K562 (cell line): ENCODE results near the gene PCNX2. TPM values are rescaled to one million over a fixed set of nuclear protein-coding genes. Genes with fewer than 3 reads are reported as not detected.

Experiments used
- ATAC-seq: fragments of 200-7000 bp; cut with Tn5 transposase; 3 replicates; pipeline ENCODE4 v1.9.1; 2020; ENCODE audit warnings: moderate library complexity
- BruUV-seq: library from RNA; stranded (reverse); fragments of 400-500 nt; replicated peaks from 2 replicates; lab custom pipeline; 2021; lab: Mats Ljungman, UMichigan
- CTCF ChIA-PET: fragments of 300-600 bp; formaldehyde crosslinking; extraction: SDS; loops from one replicate; lab custom pipeline; 2021; ENCODE audit warnings: low intra/inter-chr PET ratio; lab: Yijun Ruan, JAX
- POLR2A ChIA-PET: fragments of 300-600, 350-650 bp; sonication (Branson Sonifier 250); formaldehyde crosslinking; extraction: SDS; loops from one replicate; lab custom pipeline; 2021; ENCODE audit warnings: antibody characterized with exemption, inconsistent platforms; lab: Yijun Ruan, JAX
- DNase-seq, 4 experiments: peaks; one replicate each; pipeline versions ENCODE4 v3.0.0 to v3.0.0-alpha.2; 2011 to 2018; ENCODE audit warnings: low spot score in 3 of 4, mixed read lengths in 3 of 4; ENCODE audit errors: extremely low read depth in 1 of 4
- FAIRE-seq: peaks from 2 replicates; lab custom pipeline; 2011; peaks lifted over from hg19 to GRCh38; lab: Jason Lieb, UNC
- H2AFZ ChIP-seq: 2 replicates; pipeline ENCODE4 v1.6.0; 2011; ENCODE audit warnings: low read depth, low read length, control low read depth, inconsistent platforms
- H3K27ac ChIP-seq: fragments of 200-600 bp; 3 replicates; pipeline ENCODE4 v1.8.0; 2011; ENCODE audit warnings: low read depth, mild to moderate bottlenecking, control low read depth, inconsistent platforms, low read length, moderate library complexity, mixed read lengths; ENCODE audit errors: extremely low read depth
- H3K27me3 ChIP-seq, 2 experiments: fragments of 300-600 bp in 1 of 2; 2 replicates in 1 of 2; 3 replicates in 1 of 2; pipeline versions ENCODE4 v1.6.0 to v1.8.0; 2011; ENCODE audit warnings: inconsistent platforms in 2 of 2, low read length in 2 of 2, mild to moderate bottlenecking in 1 of 2, mixed read lengths in 1 of 2, moderate library complexity in 1 of 2; ENCODE audit not compliant: control insufficient read depth in 2 of 2, insufficient read depth in 2 of 2
- H3K36me3 ChIP-seq: fragments of 300-600 bp; 3 replicates; pipeline ENCODE4 v1.8.0; 2011; ENCODE audit warnings: mild to moderate bottlenecking, low read length, inconsistent platforms; ENCODE audit not compliant: control insufficient read depth, insufficient read depth
- H3K4me1 ChIP-seq, 2 experiments: fragments of 200-600 bp in 1 of 2; replicated peaks in 1 of 2; 2 replicates in 1 of 2; 3 replicates in 1 of 2; pipeline versions ENCODE4 v1.5.1 to v1.8.0; 2011; ENCODE audit warnings: inconsistent platforms in 2 of 2, low read length in 2 of 2, mild to moderate bottlenecking in 1 of 2, mixed read lengths in 1 of 2, moderate library complexity in 1 of 2; ENCODE audit not compliant: control insufficient read depth in 2 of 2, insufficient read depth in 2 of 2
- H3K4me2 ChIP-seq: 2 replicates; pipeline ENCODE4 v1.6.1; 2011; ENCODE audit warnings: low read length, control low read depth, inconsistent platforms, mixed read lengths; ENCODE audit not compliant: insufficient read depth
- H3K4me3 ChIP-seq: fragments of 200-600 bp; sonication (generic), shearing (Covaris generic); 2 replicates; pipeline ENCODE4 v1.5.1; 2016; ENCODE audit warnings: control low read depth, inconsistent platforms
- H3K79me2 ChIP-seq: fragments of 200-600 bp; 3 replicates; pipeline ENCODE4 v1.8.0; 2011; ENCODE audit warnings: low read length, inconsistent platforms; ENCODE audit not compliant: control insufficient read depth, insufficient read depth
- H3K9ac ChIP-seq, 2 experiments: 2 replicates each; pipeline versions ENCODE4 v1.6.0 to v1.6.1; 2011; ENCODE audit warnings: low read depth in 2 of 2, low read length in 2 of 2, control low read depth in 1 of 2, inconsistent platforms in 1 of 2, mild to moderate bottlenecking in 1 of 2, mixed read lengths in 1 of 2; ENCODE audit not compliant: insufficient read depth in 1 of 2
- H3K9me1 ChIP-seq: one replicate; pipeline ENCODE4 v1.6.0; 2011; ENCODE audit warnings: inconsistent platforms, mild to moderate bottlenecking, low read length, moderate library complexity; ENCODE audit not compliant: control insufficient read depth, insufficient read depth
- H3K9me3 ChIP-seq: replicated peaks from 2 replicates; pipeline ENCODE4 v1.5.1; 2011; ENCODE audit warnings: low read depth, low read length, inconsistent platforms; ENCODE audit not compliant: control insufficient read depth, insufficient read depth
- H4K20me1 ChIP-seq: replicated peaks from 2 replicates; pipeline ENCODE4 v1.6.1; 2011; ENCODE audit warnings: low read length, inconsistent platforms, mixed read lengths; ENCODE audit not compliant: control insufficient read depth, insufficient read depth
- CAMTA2 ChIP-seq: fragments of 250-450 bp; sonication (Bioruptor Pico); conservative IDR thresholded peaks from 2 replicates; pipeline ENCODE4 v1.5.1; 2022
- CBX3 ChIP-seq, 2 experiments: IDR thresholded peaks; 1 replicate in 1 of 2; 2 replicates in 1 of 2; pipeline ENCODE4 v1.6.1; 2012; ENCODE audit warnings: inconsistent platforms in 2 of 2, low read length in 2 of 2, borderline replicate concordance in 1 of 2, control low read depth in 1 of 2
- GABPA ChIP-seq: fragments of 200-800 bp; sonication (Bioruptor generic); conservative IDR thresholded peaks from 2 replicates; pipeline ENCODE4 v1.6.1; 2016; ENCODE audit warnings: low read depth, missing genetic modification characterization, missing compliant biosample characterization
- HMG20B ChIP-seq: fragments of 250-450 bp; sonication (Bioruptor Pico); IDR thresholded peaks from 2 replicates; pipeline ENCODE4 v1.5.0; 2021; ENCODE audit warnings: mild to moderate bottlenecking
- IFI16 ChIP-seq: fragments of 250-450 bp; sonication (Bioruptor Pico); IDR thresholded peaks from 2 replicates; pipeline ENCODE4 v2.1.2; 2022; ENCODE audit warnings: mild to moderate bottlenecking, inconsistent platforms
- NR2C1 ChIP-seq, 2 experiments: fragments of 450-650 bp; IDR thresholded peaks; 2 replicates each; pipeline ENCODE4 v1.6.1; 2017; ENCODE audit warnings: mild to moderate bottlenecking in 2 of 2, antibody characterized with exemption in 1 of 2, inconsistent platforms in 1 of 2, missing compliant biosample characterization in 1 of 2, missing genetic modification characterization in 1 of 2
- SRSF3 ChIP-seq: fragments of 200-400 bp; formaldehyde crosslinking; IDR thresholded peaks from 2 replicates; pipeline ENCODE4 v1.6.1; 2016; ENCODE audit warnings: mild to moderate bottlenecking, low read length, moderate library complexity; ENCODE audit not compliant: insufficient read depth
- ZNF584 ChIP-seq: fragments of 200-800 bp; sonication (Bioruptor generic); IDR thresholded peaks from 2 replicates; pipeline ENCODE4 v1.6.1; 2016; ENCODE audit warnings: low read depth, mild to moderate bottlenecking, missing genetic modification characterization, missing compliant biosample characterization
- ZNF77 ChIP-seq: fragments of 250-450 bp; sonication (Bioruptor Pico); IDR thresholded peaks from 2 replicates; pipeline ENCODE4 v1.5.0; 2020
- ZNF830 ChIP-seq: fragments of 250-450 bp; sonication (Bioruptor Pico); IDR thresholded peaks from 2 replicates; pipeline ENCODE4 v1.5.0; 2021; ENCODE audit warnings: mild to moderate bottlenecking
- WGBS: fragments of 100-300 bp; shearing (Covaris generic); methylation state at CpG from one replicate; pipeline ENCODE4 v1.1.6; 2016; ENCODE audit warnings: low coverage, mixed read lengths; ENCODE audit not compliant: insufficient coverage; ENCODE audit errors: missing lambda C conversion rate; 5-methylcytosine and 5-hydroxymethylcytosine counted together
- in situ Hi-C: fragments of 300-500 bp; cut with MboI; formaldehyde crosslinking; loops from 4 replicates; pipeline ENCODE4 v1.15.0; 2018; ENCODE audit warnings: inconsistent platforms, mixed read lengths
- intact Hi-C: fragments of 100-400 bp; cut with micrococcal nuclease; formaldehyde crosslinking; loops from 2 replicates; pipeline ENCODE4 v1.14.2; 2022
- polyA plus RNA-seq, 8 experiments: library from polyadenylated mRNA; depleted of rRNA in 4 of 8; stranded (reverse) in 5 of 8; unstranded in 3 of 8; fragments of >200 nt; fragmentation: Nextera tagmentation in 2 of 8; fragmentation: Illumina TruSeq in 1 of 8; extraction: Ambion mirVana in 2 of 8; extraction: Trizol in 1 of 8; gene quantifications; 2 replicates each; pipeline versions ENCODE4 v1.2.1 to v1.2.3, GENCODE V29; 2011 to 2014; ENCODE audit warnings: inconsistent platforms in 1 of 8, missing spikeins in 1 of 8
- total RNA-seq, 7 experiments: library from RNA; depleted of rRNA in 6 of 7; stranded (reverse); fragments of >200 nt in 6 of 7; fragmentation: Illumina TruSeq in 2 of 7; extraction: Trizol in 2 of 7; gene quantifications; 2 replicates each; pipeline versions ENCODE4 v1.2.1 to v1.2.3, GENCODE V29; 2011 to 2021; ENCODE audit warnings: low replicate concordance in 1 of 7

PCNX2 gene
- total and polyA plus RNA-seq, 9 of the 15 experiments (the other 6 are each of a cell fraction or from before 2014, with no cell fraction given): 0.07 to 0.33 TPM; not detected in 7

GRCh38 chr1:232970508-232970907 is 325.0 kb downstream of the PCNX2 start:
- no peaks in the 10 kb centered on the region for H4K20me1 ChIP-seq
- no peak overlapping the region for H3K4me3 ChIP-seq
- no peak for DNase-seq
- no peak overlapping the region for H2AFZ ChIP-seq
- no peak overlapping the region for H3K9ac ChIP-seq
- no peaks in the 10 kb centered on the region; a peak in 1 of 5 replicates for H3K4me1 ChIP-seq
- no peaks in the 10 kb centered on the region for H3K79me2 ChIP-seq
- intact Hi-C loops: no loop called here
- H3K4me2 ChIP-seq: no peak overlapping the region
- H3K9me1 ChIP-seq: no peaks in the 10 kb centered on the region
- no peak for TF ChIP-seq IFI16 (CRISPR knock-in tag)
- no peak for TF ChIP-seq ZNF584
- TF ChIP-seq HMG20B (CRISPR knock-in tag): no peak
- no peak for TF ChIP-seq NR2C1 (IDR thresholded peaks at IDR 0.05)
- TF ChIP-seq NR2C1 (tag; IDR thresholded peaks at IDR 0.05): no peak
- TF ChIP-seq CBX3 (IDR thresholded peaks at IDR 0.05; ENCODE audit: borderline replicate concordance in 1 of 2, low read length in 2 of 2): no peak
- no peak for TF ChIP-seq SRSF3
- no peak for TF ChIP-seq ZNF77 (CRISPR knock-in tag)
- no peak for TF ChIP-seq ZNF830 (CRISPR knock-in tag)
- no peak for TF ChIP-seq GABPA (tag)
- no peak for TF ChIP-seq CAMTA2 (CRISPR knock-in tag)
- TF ChIP-seq, all 486 proteins: peak for 0
- H3K36me3 ChIP-seq: peaks cover 58% of the 10 kb centered on the region; the same call in 2 of the 3 replicates
- ChIA-PET POLR2A (interaction anchor here (1.1 kb wide), 1 partner anchor 9 kb away, joined by 5 read pairs; no protein-coding TSS in a partner anchor), CTCF (no interaction called here)
- FAIRE-seq (no peak), ATAC-seq (no peak)
- H3K27ac ChIP-seq: no peak overlapping the region
- 87% methylated on average over 4 of the region's 4 CpGs for WGBS
- in situ Hi-C loops: no loop called here
- no peaks in the 10 kb centered on the region; the same call in none of the 2 replicates for H3K9me3 ChIP-seq
- no TSS peak for BruUV-seq
- no peaks in the 10 kb centered on the region for H3K27me3 ChIP-seq
